GM12878 (cell line): ENCODE measurements around the gene BARHL1.

Source experiments
- POLR2A ChIP-seq: IDR thresholded peaks from 2 replicates; pipeline ENCODE4 v1.6.1; 2011; ENCODE audit warnings: low read depth, mild to moderate bottlenecking, low read length
- ZNF274 ChIP-seq: IDR thresholded peaks from one replicate; pipeline ENCODE4 v1.8.0; 2011; ENCODE audit not compliant: insufficient read length, insufficient read depth
- TF ChIP-seq, protein P1 (sequence below), 3 experiments: IDR thresholded peaks in 2 of 3; conservative IDR thresholded peaks in 1 of 3; 2 replicates each; pipeline ENCODE4 v1.5.1; 2011; ENCODE audit warnings: low read depth in 3 of 3, low read length in 3 of 3, mild to moderate bottlenecking in 3 of 3, control low read depth in 2 of 3, moderate library complexity in 2 of 3, inconsistent platforms in 1 of 3, mixed read lengths in 1 of 3; ENCODE audit not compliant: control insufficient read depth in 2 of 3, insufficient read depth in 1 of 3; ENCODE audit errors: extremely low read depth in 1 of 3

GRCh38 chr9:132614324-132614723, 31.9 kb downstream of the BARHL1 start:
- TF ChIP-seq POLR2A (no peak), ZNF274 (no peak)
- TF ChIP-seq, protein P1, sequence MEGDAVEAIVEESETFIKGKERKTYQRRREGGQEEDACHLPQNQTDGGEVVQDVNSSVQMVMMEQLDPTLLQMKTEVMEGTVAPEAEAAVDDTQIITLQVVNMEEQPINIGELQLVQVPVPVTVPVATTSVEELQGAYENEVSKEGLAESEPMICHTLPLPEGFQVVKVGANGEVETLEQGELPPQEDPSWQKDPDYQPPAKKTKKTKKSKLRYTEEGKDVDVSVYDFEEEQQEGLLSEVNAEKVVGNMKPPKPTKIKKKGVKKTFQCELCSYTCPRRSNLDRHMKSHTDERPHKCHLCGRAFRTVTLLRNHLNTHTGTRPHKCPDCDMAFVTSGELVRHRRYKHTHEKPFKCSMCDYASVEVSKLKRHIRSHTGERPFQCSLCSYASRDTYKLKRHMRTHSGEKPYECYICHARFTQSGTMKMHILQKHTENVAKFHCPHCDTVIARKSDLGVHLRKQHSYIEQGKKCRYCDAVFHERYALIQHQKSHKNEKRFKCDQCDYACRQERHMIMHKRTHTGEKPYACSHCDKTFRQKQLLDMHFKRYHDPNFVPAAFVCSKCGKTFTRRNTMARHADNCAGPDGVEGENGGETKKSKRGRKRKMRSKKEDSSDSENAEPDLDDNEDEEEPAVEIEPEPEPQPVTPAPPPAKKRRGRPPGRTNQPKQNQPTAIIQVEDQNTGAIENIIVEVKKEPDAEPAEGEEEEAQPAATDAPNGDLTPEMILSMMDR (IDR thresholded peaks at IDR 0.05 in 2 of 3, conservative IDR thresholded peaks at IDR 0.05 in 1 of 3; ENCODE audit: control insufficient read depth in 2 of 3, extremely low read depth in 1 of 3, insufficient read depth in 1 of 3, low read depth in 3 of 3, low read length in 3 of 3), result no peak
